Measurements from ENCODE around the gene ADCY3. TPM values are rescaled to one million over a fixed set of nuclear protein-coding genes. Genes with fewer than 3 reads are reported as not detected.

ADCY3 gene
- polyA plus RNA-seq, 1 donor (not counting 4 experiments of a cell fraction or from before 2014, with no cell fraction given): 33.2 TPM

DNA sequence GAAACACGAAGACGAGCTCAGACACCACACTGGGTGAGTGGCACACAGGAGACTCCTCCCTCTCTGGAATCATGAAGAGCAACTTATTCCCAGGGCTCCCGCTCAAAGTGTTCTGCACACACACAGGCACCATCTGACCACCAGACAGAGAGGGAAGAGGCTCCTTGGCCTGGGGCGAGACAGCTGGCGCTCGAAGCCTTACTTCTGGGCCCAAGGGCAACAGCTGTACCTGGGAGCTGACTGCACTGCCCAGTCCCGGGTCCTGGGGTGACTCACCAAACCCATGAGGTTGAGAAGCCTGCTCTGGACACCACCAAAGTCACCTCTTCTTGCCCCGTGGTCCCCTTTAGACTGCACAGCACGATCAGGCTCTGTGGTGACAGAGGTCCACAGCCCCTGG lies 42.4 kb downstream of the ADCY3 start:
- Histone ChIP-seq H3K79me2 (ENCODE audit: control insufficient read depth, insufficient read depth, low read length) (no peaks in the 10 kb centered on the region), H3K9ac (ENCODE audit: control insufficient read depth, extremely low read depth, insufficient read depth, low read length) (no peak overlapping the region), H3K4me2 (ENCODE audit: control insufficient read depth, extremely low read depth, insufficient read depth, low read depth, low read length) (no peak overlapping the region), H3K27me3 (ENCODE audit: control insufficient read depth, extremely low read depth, insufficient read depth, low read length) (no peaks in the 10 kb centered on the region), H2AFZ (ENCODE audit: control insufficient read depth, low read length) (no peak overlapping the region), H4K20me1 (ENCODE audit: control insufficient read depth, extremely low read depth, insufficient read depth, low read length) (no peaks in the 10 kb centered on the region), H3K9me3 (ENCODE audit: control insufficient read depth, low read depth, low read length) (no peaks in the 10 kb centered on the region), H3K4me3 (ENCODE audit: control insufficient read depth in 2 of 3, extremely low read depth in 1 of 3, insufficient read depth in 2 of 3, low read depth in 1 of 3, low read length in 3 of 3) (no peak overlapping the region), H3K9me1 (ENCODE audit: control insufficient read depth, extremely low read depth, insufficient read depth, low read length) (no peaks in the 10 kb centered on the region), H3K4me1 (ENCODE audit: control insufficient read depth, extremely low read depth, insufficient read depth, low read length) (no peaks in the 10 kb centered on the region), H3K27ac (ENCODE audit: control insufficient read depth, insufficient read depth, low read length) (no peak overlapping the region), H3K36me3 (ENCODE audit: control insufficient read depth in 2 of 2, extremely low read depth in 1 of 2, insufficient read depth in 2 of 2, low read length in 2 of 2) (no peaks in the 10 kb centered on the region)
- DNase-seq (ENCODE audit: low read depth, low spot score) (no peak), FAIRE-seq (no peak)
- no peak for TF ChIP-seq EZH2 (IDR thresholded peaks at IDR 0.05; ENCODE audit: low read length)
- TF ChIP-seq, protein P1, sequence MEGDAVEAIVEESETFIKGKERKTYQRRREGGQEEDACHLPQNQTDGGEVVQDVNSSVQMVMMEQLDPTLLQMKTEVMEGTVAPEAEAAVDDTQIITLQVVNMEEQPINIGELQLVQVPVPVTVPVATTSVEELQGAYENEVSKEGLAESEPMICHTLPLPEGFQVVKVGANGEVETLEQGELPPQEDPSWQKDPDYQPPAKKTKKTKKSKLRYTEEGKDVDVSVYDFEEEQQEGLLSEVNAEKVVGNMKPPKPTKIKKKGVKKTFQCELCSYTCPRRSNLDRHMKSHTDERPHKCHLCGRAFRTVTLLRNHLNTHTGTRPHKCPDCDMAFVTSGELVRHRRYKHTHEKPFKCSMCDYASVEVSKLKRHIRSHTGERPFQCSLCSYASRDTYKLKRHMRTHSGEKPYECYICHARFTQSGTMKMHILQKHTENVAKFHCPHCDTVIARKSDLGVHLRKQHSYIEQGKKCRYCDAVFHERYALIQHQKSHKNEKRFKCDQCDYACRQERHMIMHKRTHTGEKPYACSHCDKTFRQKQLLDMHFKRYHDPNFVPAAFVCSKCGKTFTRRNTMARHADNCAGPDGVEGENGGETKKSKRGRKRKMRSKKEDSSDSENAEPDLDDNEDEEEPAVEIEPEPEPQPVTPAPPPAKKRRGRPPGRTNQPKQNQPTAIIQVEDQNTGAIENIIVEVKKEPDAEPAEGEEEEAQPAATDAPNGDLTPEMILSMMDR (optimal IDR thresholded peaks at IDR 0.05 in 1 of 3, IDR thresholded peaks at IDR 0.05 in 1 of 3, conservative IDR thresholded peaks at IDR 0.05 in 1 of 3; ENCODE audit: extremely low read depth in 1 of 3, insufficient read depth in 2 of 3, low read length in 3 of 3): no peak
- dilution Hi-C loops (cut with MboI; ENCODE audit: extremely low pct_ligation_motif_present, low sequenced_read_pairs): no loop called here

DNA sequence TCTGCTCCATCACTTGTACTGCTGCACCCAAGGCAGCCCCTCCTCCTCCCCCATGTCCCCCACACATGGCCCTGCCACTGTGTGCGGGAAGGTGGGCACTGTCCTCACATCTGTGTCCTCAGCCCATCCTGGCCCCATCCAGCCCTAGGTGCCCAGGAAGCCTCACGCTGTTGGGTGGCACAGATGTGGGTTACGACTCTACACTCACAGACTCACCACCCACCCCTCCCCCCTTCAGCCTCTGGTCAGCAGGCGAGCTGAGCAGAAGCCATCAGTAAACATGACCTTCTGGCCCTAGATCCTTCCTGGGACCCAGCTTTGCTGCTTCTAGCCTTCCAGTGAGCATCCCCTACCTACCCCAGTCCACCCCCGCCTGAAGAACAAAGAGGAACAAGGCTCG lies 43.0 kb downstream of the ADCY3 start:
- H3K4me1 ChIP-seq (ENCODE audit: control insufficient read depth, extremely low read depth, insufficient read depth, low read length): no peaks in the 10 kb centered on the region
- H3K79me2 ChIP-seq (ENCODE audit: control insufficient read depth, insufficient read depth, low read length): no peaks in the 10 kb centered on the region
- no peaks in the 10 kb centered on the region for H3K36me3 ChIP-seq (ENCODE audit: control insufficient read depth in 2 of 2, extremely low read depth in 1 of 2, insufficient read depth in 2 of 2, low read length in 2 of 2)
- no peaks in the 10 kb centered on the region for H3K9me3 ChIP-seq (ENCODE audit: control insufficient read depth, low read depth, low read length)
- FAIRE-seq: no peak
- dilution Hi-C loops (cut with MboI; ENCODE audit: extremely low pct_ligation_motif_present, low sequenced_read_pairs): no loop called here
- no peaks in the 10 kb centered on the region for H3K9me1 ChIP-seq (ENCODE audit: control insufficient read depth, extremely low read depth, insufficient read depth, low read length)
- no peak for DNase-seq (ENCODE audit: low read depth, low spot score)
- no peak overlapping the region for H3K9ac ChIP-seq (ENCODE audit: control insufficient read depth, extremely low read depth, insufficient read depth, low read length)
- no peak overlapping the region for H2AFZ ChIP-seq (ENCODE audit: control insufficient read depth, low read length)
- TF ChIP-seq EZH2 (IDR thresholded peaks at IDR 0.05; ENCODE audit: low read length): no peak
- TF ChIP-seq, protein P1 (optimal IDR thresholded peaks at IDR 0.05 in 1 of 3, IDR thresholded peaks at IDR 0.05 in 1 of 3, conservative IDR thresholded peaks at IDR 0.05 in 1 of 3; ENCODE audit: extremely low read depth in 1 of 3, insufficient read depth in 2 of 3, low read length in 3 of 3): no peak
- H3K4me3 ChIP-seq (ENCODE audit: control insufficient read depth in 2 of 3, extremely low read depth in 1 of 3, insufficient read depth in 2 of 3, low read depth in 1 of 3, low read length in 3 of 3): no peak overlapping the region
- no peak overlapping the region for H3K4me2 ChIP-seq (ENCODE audit: control insufficient read depth, extremely low read depth, insufficient read depth, low read depth, low read length)
- H4K20me1 ChIP-seq (ENCODE audit: control insufficient read depth, extremely low read depth, insufficient read depth, low read length): no peaks in the 10 kb centered on the region
- no peak overlapping the region for H3K27ac ChIP-seq (ENCODE audit: control insufficient read depth, insufficient read depth, low read length)
- no peaks in the 10 kb centered on the region for H3K27me3 ChIP-seq (ENCODE audit: control insufficient read depth, extremely low read depth, insufficient read depth, low read length)

All from keratinocyte (primary cell).